AG08396 (cell line): ENCODE data around the gene PPP4R2.
A peak's percentile ranks its signal among the peaks of the same experiment; 100 is the strongest.
"Not testable (repeated sequence)": the region's sequence is repeated elsewhere in the genome, so short reads cannot be mapped to it uniquely, and the experiment has no call there.

ENCODE experiments used
- DNase-seq: peaks from one replicate; pipeline ENCODE4 v3.0.0; 2012; ENCODE audit warnings: low spot score, mixed read lengths

The PPP4R2 gene

GRCh38 chr3:72977060-72977808, 19.4 kb upstream of the PPP4R2 start:
- DNase-seq = no peak

- no peak for DNase-seq
Measured at GRCh38 chr3:72982609-72983366, 13.8 kb upstream of the PPP4R2 start.

- no peak for DNase-seq
Measured at GRCh38 chr3:72985576-72985975, 11.0 kb upstream of the PPP4R2 start.

- no peak for DNase-seq
Measured at GRCh38 chr3:72990701-72991395, 5.8 kb upstream of the PPP4R2 start.

GRCh38 chr3:72991522-72991921, 5.1 kb upstream of the PPP4R2 start:
- DNase-seq = no peak

- no peak for DNase-seq
Measured at GRCh38 chr3:72993391-72993790, 3.2 kb upstream of the PPP4R2 start.

- DNase-seq = no peak
Measured at GRCh38 chr3:72995337-72995736, 1.3 kb upstream of the PPP4R2 start.

GRCh38 chr3:72996121-72996472, 514 bp upstream of the PPP4R2 start:
- no peak for DNase-seq

- DNase-seq = peak; percentile 51
Measured at GRCh38 chr3:72997421-72997961, 880 bp downstream of the PPP4R2 start.

- no peak for DNase-seq
Measured at GRCh38 chr3:72998466-72998865, 1.9 kb downstream of the PPP4R2 start.

GRCh38 chr3:72999951-73000350, 3.3 kb downstream of the PPP4R2 start:
- DNase-seq = no peak

GRCh38 chr3:73003050-73003449, 6.4 kb downstream of the PPP4R2 start:
- not testable (repeated sequence) for DNase-seq

- DNase-seq = no peak
Measured at GRCh38 chr3:73004316-73004715, 7.7 kb downstream of the PPP4R2 start.

GRCh38 chr3:73007992-73008712, 11.5 kb downstream of the PPP4R2 start:
- DNase-seq = no peak

- no peak for DNase-seq
Measured at GRCh38 chr3:73009008-73009407, 12.4 kb downstream of the PPP4R2 start.

- DNase-seq = no peak
Measured at GRCh38 chr3:73009750-73010149, 13.1 kb downstream of the PPP4R2 start.

GRCh38 chr3:73010158-73010557, 13.5 kb downstream of the PPP4R2 start:
- no peak for DNase-seq

GRCh38 chr3:73018298-73018697, 21.7 kb downstream of the PPP4R2 start:
- no peak for DNase-seq

GRCh38 chr3:73018790-73019441, 22.3 kb downstream of the PPP4R2 start:
- no peak for DNase-seq

GRCh38 chr3:73021301-73021835, 24.8 kb downstream of the PPP4R2 start:
- no peak for DNase-seq

- no peak for DNase-seq
Measured at GRCh38 chr3:73024836-73025235, 28.2 kb downstream of the PPP4R2 start.
